Panc1 (cell line): ENCODE measurements around the gene SCN2A. TPM values are rescaled to one million over a fixed set of nuclear protein-coding genes. Genes with fewer than 3 reads are reported as not detected.

Experiments used
- ATAC-seq: fragments of 200-7000 bp; cut with Tn5 transposase; 2 replicates; pipeline ENCODE4 v1.9.1; 2020; ENCODE audit warnings: mild to moderate bottlenecking, moderate library complexity
- BruUV-seq: library from RNA; stranded (reverse); fragments of 400-500 nt; replicated peaks from 2 replicates; lab custom pipeline; 2021; lab: Mats Ljungman, UMichigan
- CTCF ChIA-PET: fragments of 300-600 bp; sonication (Branson Sonifier 250); formaldehyde crosslinking; loops from one replicate; lab custom pipeline; 2022; ENCODE audit warnings: antibody characterized with exemption; lab: Charles Lee
- POLR2A ChIA-PET: fragments of 300-600 bp; sonication (Branson Sonifier 250); formaldehyde crosslinking; loops from one replicate; lab custom pipeline; 2022; ENCODE audit warnings: antibody characterized with exemption; lab: Charles Lee
- DNase-seq: peaks from one replicate; pipeline ENCODE4 v3.0.0-alpha.2; 2010; ENCODE audit warnings: low read depth, low spot score
- H3K27ac ChIP-seq: 2 replicates; pipeline ENCODE4 v1.5.1; 2011; ENCODE audit warnings: mild to moderate bottlenecking, low read length, inconsistent platforms
- H3K27me3 ChIP-seq: fragments of 200-500 bp; sonication (Bioruptor generic); 2 replicates; pipeline ENCODE4 v1.6.0; 2014; ENCODE audit warnings: low read length, inconsistent platforms; ENCODE audit not compliant: control insufficient read depth, insufficient read depth
- H3K36me3 ChIP-seq: fragments of 200-500 bp; sonication (Bioruptor generic); 2 replicates; pipeline ENCODE4 v1.5.1; 2014; ENCODE audit warnings: inconsistent platforms, mild to moderate bottlenecking, low read length, moderate library complexity; ENCODE audit not compliant: control insufficient read depth, insufficient read depth
- H3K4me1 ChIP-seq: 2 replicates; pipeline ENCODE4 v1.5.1; 2011; ENCODE audit warnings: inconsistent platforms, mild to moderate bottlenecking, low read length, moderate library complexity; ENCODE audit not compliant: control insufficient read depth, insufficient read depth
- H3K4me3 ChIP-seq, 2 experiments: 2 replicates each; pipeline ENCODE4 v1.5.1; 2011 to 2012; ENCODE audit warnings: low read depth in 2 of 2, low read length in 2 of 2, mild to moderate bottlenecking in 2 of 2, inconsistent platforms in 1 of 2, moderate library complexity in 1 of 2
- H3K9me3 ChIP-seq: fragments of 200-500 bp; sonication (Bioruptor generic); 2 replicates; pipeline ENCODE4 v1.5.1; 2014; ENCODE audit warnings: low read depth, mild to moderate bottlenecking, inconsistent platforms, low read length, moderate library complexity; ENCODE audit not compliant: control insufficient read depth, insufficient read depth
- POLR2AphosphoS5 ChIP-seq: IDR thresholded peaks from 2 replicates; pipeline ENCODE4 v1.6.1; 2012; ENCODE audit warnings: mild to moderate bottlenecking, low read depth, low read length, moderate library complexity
- SIN3A ChIP-seq: IDR thresholded peaks from 2 replicates; pipeline ENCODE4 v1.6.1; 2012; ENCODE audit warnings: low read depth, mild to moderate bottlenecking, low read length, moderate library complexity, borderline replicate concordance; ENCODE audit not compliant: insufficient read depth
- TCF7L2 ChIP-seq: IDR thresholded peaks from 2 replicates; pipeline ENCODE4 v1.6.1; 2011; ENCODE audit warnings: mild to moderate bottlenecking, low read depth, low read length, inconsistent platforms
- in situ Hi-C: cut with HindIII; loops from 2 replicates; pipeline ENCODE4 v1.10.0; 2016; ENCODE audit warnings: low sequenced_read_pairs, low pct_unique_long_range_greater_than_20kb
- intact Hi-C: fragments of 100-400 bp; cut with micrococcal nuclease; formaldehyde crosslinking; loops from one replicate; pipeline ENCODE4 v1.10.0; 2022; ENCODE audit not compliant: unreplicated experiment
- total RNA-seq: library from RNA; stranded (reverse); gene quantifications from one replicate; pipeline ENCODE4 v1.2.1, GENCODE V29; 2021; ENCODE audit not compliant: unreplicated experiment
- TF ChIP-seq, protein P1 (sequence below), 2 experiments: IDR thresholded peaks; 2 replicates each; pipeline ENCODE4 v1.6.1; 2011 to 2012; ENCODE audit warnings: low read depth in 2 of 2, control low read depth in 1 of 2, low read length in 1 of 2, mild to moderate bottlenecking in 1 of 2, moderate library complexity in 1 of 2; ENCODE audit not compliant: insufficient read depth in 1 of 2
- TF ChIP-seq, protein P2 (sequence below): fragments of 450-650 bp; IDR thresholded peaks from 2 replicates; pipeline ENCODE4 v1.5.1; 2017; ENCODE audit warnings: mild to moderate bottlenecking

SCN2A gene
- total RNA-seq, 1 experiment from 2014 or later, result not detected

DNA sequence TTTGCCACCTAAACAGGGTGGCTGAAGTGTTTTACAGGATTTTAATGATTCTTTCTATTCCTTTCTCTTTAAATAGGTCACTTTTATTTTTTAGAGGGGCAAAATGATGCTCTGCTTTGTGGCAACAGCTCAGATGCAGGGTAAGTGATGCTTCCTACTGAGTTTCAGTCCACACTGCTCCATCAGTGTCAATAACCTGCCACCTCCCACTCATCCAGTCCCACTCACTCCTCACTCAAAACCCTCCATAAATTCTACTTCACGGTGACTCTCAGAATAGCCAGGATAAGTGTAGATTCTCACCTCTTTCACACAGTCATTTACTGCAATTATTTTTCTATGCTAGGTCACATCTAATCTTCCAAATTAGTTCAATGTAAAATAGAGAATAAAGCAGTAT lies 72.7 kb downstream of the SCN2A start:
- H3K4me1 ChIP-seq, result no peaks in the 10 kb centered on the region
- ChIA-PET POLR2A (no interaction called here), CTCF (no interaction called here)
- intact Hi-C loops (no loop called here), in situ Hi-C loops (no loop called here)
- TF ChIP-seq, protein P1, sequence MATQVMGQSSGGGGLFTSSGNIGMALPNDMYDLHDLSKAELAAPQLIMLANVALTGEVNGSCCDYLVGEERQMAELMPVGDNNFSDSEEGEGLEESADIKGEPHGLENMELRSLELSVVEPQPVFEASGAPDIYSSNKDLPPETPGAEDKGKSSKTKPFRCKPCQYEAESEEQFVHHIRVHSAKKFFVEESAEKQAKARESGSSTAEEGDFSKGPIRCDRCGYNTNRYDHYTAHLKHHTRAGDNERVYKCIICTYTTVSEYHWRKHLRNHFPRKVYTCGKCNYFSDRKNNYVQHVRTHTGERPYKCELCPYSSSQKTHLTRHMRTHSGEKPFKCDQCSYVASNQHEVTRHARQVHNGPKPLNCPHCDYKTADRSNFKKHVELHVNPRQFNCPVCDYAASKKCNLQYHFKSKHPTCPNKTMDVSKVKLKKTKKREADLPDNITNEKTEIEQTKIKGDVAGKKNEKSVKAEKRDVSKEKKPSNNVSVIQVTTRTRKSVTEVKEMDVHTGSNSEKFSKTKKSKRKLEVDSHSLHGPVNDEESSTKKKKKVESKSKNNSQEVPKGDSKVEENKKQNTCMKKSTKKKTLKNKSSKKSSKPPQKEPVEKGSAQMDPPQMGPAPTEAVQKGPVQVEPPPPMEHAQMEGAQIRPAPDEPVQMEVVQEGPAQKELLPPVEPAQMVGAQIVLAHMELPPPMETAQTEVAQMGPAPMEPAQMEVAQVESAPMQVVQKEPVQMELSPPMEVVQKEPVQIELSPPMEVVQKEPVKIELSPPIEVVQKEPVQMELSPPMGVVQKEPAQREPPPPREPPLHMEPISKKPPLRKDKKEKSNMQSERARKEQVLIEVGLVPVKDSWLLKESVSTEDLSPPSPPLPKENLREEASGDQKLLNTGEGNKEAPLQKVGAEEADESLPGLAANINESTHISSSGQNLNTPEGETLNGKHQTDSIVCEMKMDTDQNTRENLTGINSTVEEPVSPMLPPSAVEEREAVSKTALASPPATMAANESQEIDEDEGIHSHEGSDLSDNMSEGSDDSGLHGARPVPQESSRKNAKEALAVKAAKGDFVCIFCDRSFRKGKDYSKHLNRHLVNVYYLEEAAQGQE (IDR thresholded peaks at IDR 0.05; ENCODE audit: insufficient read depth in 1 of 2, low read depth in 2 of 2, low read length in 1 of 2), result no peak
- no peak for TF ChIP-seq SIN3A
- no peak for TF ChIP-seq TCF7L2
- TF ChIP-seq, protein P2, sequence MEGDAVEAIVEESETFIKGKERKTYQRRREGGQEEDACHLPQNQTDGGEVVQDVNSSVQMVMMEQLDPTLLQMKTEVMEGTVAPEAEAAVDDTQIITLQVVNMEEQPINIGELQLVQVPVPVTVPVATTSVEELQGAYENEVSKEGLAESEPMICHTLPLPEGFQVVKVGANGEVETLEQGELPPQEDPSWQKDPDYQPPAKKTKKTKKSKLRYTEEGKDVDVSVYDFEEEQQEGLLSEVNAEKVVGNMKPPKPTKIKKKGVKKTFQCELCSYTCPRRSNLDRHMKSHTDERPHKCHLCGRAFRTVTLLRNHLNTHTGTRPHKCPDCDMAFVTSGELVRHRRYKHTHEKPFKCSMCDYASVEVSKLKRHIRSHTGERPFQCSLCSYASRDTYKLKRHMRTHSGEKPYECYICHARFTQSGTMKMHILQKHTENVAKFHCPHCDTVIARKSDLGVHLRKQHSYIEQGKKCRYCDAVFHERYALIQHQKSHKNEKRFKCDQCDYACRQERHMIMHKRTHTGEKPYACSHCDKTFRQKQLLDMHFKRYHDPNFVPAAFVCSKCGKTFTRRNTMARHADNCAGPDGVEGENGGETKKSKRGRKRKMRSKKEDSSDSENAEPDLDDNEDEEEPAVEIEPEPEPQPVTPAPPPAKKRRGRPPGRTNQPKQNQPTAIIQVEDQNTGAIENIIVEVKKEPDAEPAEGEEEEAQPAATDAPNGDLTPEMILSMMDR, result no peak
- TF ChIP-seq POLR2AphosphoS5, result no peak
- DNase-seq (no peak), ATAC-seq (no peak)
- H3K27ac ChIP-seq, result no peak overlapping the region
- no peaks in the 10 kb centered on the region for H3K9me3 ChIP-seq
- H3K27me3 ChIP-seq, result no peaks in the 10 kb centered on the region
- H3K36me3 ChIP-seq, result no peaks in the 10 kb centered on the region
- no TSS peak for BruUV-seq
- H3K4me3 ChIP-seq, result no peak overlapping the region

DNA sequence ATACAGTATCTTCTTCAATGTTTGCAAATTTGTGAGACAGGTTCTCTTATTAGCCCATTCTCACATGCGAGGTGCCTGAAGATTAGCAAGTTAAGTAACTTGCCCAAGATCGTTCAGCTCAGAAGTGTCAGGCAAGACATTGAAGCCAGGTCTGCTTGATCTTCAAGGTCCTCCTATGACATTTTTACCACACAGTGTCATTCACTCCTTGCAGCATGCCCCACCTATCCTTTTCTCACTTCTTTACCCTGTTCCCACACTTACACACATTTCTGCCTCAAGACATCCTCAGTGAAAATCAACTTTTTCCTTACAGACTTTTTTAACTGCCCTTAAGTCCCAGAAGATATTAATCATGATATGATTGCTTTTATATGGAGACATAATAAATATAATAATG lies 73.8 kb downstream of the SCN2A start:
- BruUV-seq, result no TSS peak
- intact Hi-C loops, result no loop called here
- Histone ChIP-seq H3K4me3 (no peak overlapping the region), H3K27ac (no peak overlapping the region), H3K4me1 (no peaks in the 10 kb centered on the region), H3K36me3 (no peaks in the 10 kb centered on the region), H3K9me3 (no peaks in the 10 kb centered on the region), H3K27me3 (no peaks in the 10 kb centered on the region)
- ATAC-seq (no peak), DNase-seq (no peak)
- in situ Hi-C loops, result no loop called here
- ChIA-PET CTCF (no interaction called here), POLR2A (no interaction called here)
- TF ChIP-seq, protein P1 (IDR thresholded peaks at IDR 0.05; ENCODE audit: insufficient read depth in 1 of 2, low read depth in 2 of 2, low read length in 1 of 2), result no peak
- TF ChIP-seq POLR2AphosphoS5, result no peak
